ENCODE measurements around the gene DGKQ.

DGKQ gene

GRCh38 chr4:970854-971520 lies 2.4 kb downstream of the DGKQ start:
- intact Hi-C loops (cut with DNase I; ENCODE audit: low total_unique reads): loop anchor here (5.0 to 10.0 kb wide), 2 partner anchors 39 to 1964 kb away; partner anchors contain the start of genes GAK and TMEM175
- TF ChIP-seq CTCF (IDR thresholded peaks at IDR 0.05): no peak
- Histone ChIP-seq H3K9me3 (no peaks in the 10 kb centered on the region), H3K27me3 (peaks cover 0 to 7% of the 10 kb centered on the region in 2 donors), H3K4me3 (no peak overlapping the region), H3K27ac (no peak overlapping the region), H3K36me3 (peaks cover 0 to 17% (median 16%) of the 10 kb centered on the region in 3 donors), H3K4me1 (peaks cover 0 to 43% (median 31%) of the 10 kb centered on the region in 4 donors)
- DNase-seq: no peak

GRCh38 chr4:970046-970745 lies 3.2 kb downstream of the DGKQ start:
- H3K27me3 ChIP-seq: peaks cover 0 to 7% of the 10 kb centered on the region in 2 donors
- H3K4me1 ChIP-seq: peaks cover 0 to 43% (median 31%) of the 10 kb centered on the region in 4 donors
- no peak overlapping the region for H3K4me3 ChIP-seq
- no peak for TF ChIP-seq CTCF (IDR thresholded peaks at IDR 0.05)
- intact Hi-C loops (cut with DNase I; ENCODE audit: low total_unique reads): loop anchor here (5.0 to 10.0 kb wide), 2 partner anchors 38 to 1965 kb away; partner anchors contain the start of genes GAK and TMEM175
- H3K27ac ChIP-seq: no peak overlapping the region
- H3K9me3 ChIP-seq: no peaks in the 10 kb centered on the region
- DNase-seq: no peak
- peaks cover 0 to 25% (median 23%) of the 10 kb centered on the region in 3 donors for H3K36me3 ChIP-seq

GRCh38 chr4:968621-969394 lies 4.6 kb downstream of the DGKQ start:
- no peaks in the 10 kb centered on the region for H3K9me3 ChIP-seq

GRCh38 chr4:968221-968620 lies 5.1 kb downstream of the DGKQ start:
- intact Hi-C loops (cut with DNase I; ENCODE audit: low total_unique reads): no loop called here
- no peak for DNase-seq
- no peak overlapping the region for H3K4me3 ChIP-seq

More at GRCh38 chr4:968621-969394, 4.6 kb downstream of the DGKQ start:
- peaks cover 0 to 39% (median 27%) of the 10 kb centered on the region in 3 donors for H3K36me3 ChIP-seq
- H3K27me3 ChIP-seq: peaks cover 0 to 7% of the 10 kb centered on the region in 2 donors
- H3K4me1 ChIP-seq: peaks cover 0 to 39% (median 29%) of the 10 kb centered on the region in 4 donors
- intact Hi-C loops (cut with DNase I; ENCODE audit: low total_unique reads): no loop called here
- H3K27ac ChIP-seq: no peak overlapping the region
- DNase-seq: no peak
- no peak for TF ChIP-seq CTCF (IDR thresholded peaks at IDR 0.05)
- H3K4me3 ChIP-seq: no peak overlapping the region

More at GRCh38 chr4:968221-968620, 5.1 kb downstream of the DGKQ start:
- H3K9me3 ChIP-seq: no peaks in the 10 kb centered on the region
- H3K27me3 ChIP-seq: peaks cover 0 to 7% of the 10 kb centered on the region in 2 donors
- TF ChIP-seq CTCF (IDR thresholded peaks at IDR 0.05): no peak
- H3K27ac ChIP-seq: no peak overlapping the region
- peaks cover 0 to 36% (median 27%) of the 10 kb centered on the region in 4 donors for H3K4me1 ChIP-seq
- H3K36me3 ChIP-seq: peaks cover 0 to 43% (median 30%) of the 10 kb centered on the region in 3 donors

All from tibial artery (tissue), 4 donors.